Stimulated activated CD8-positive, alpha-beta memory T cell treated with anti-CD3 and anti-CD28 coated beads, Interleukin-15, amount 100 ng/mL, for 24 hours (primary cell): Measurements from ENCODE around the gene SLC25A10.

Experiments
- DNase-seq: peaks from one replicate; pipeline ENCODE4 v3.0.0-alpha.2; 2020; ENCODE audit warnings: low read depth

SLC25A10 gene

GRCh38 chr17:81687770-81688541 lies 24.1 kb upstream of the SLC25A10 start:
- DNase-seq: no peak

- DNase-seq: no peak
Observed at GRCh38 chr17:81688616-81689015, 23.5 kb upstream of the SLC25A10 start.

GRCh38 chr17:81690066-81690465 lies 22.0 kb upstream of the SLC25A10 start:
- no peak for DNase-seq

DNA sequence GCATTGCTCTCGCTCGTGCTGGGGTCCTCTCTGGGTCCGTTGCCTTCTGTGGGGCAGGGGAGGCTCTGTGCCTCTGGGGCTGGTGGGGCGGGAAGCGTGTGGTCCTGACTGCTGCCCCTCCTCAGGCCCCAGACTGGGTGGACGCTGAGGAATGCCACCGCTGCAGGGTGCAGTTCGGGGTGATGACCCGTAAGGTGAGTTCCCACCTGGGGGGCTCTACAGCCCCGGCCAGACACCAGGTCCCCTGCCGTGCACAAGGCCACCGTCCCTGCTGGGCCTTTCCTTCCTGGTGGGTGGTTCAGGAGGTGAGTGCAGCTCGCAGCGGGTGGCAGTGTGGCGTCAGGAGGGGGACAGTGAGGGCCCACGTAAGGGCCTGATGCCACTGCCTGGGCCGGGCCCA lies 21.5 kb upstream of the SLC25A10 start:
- no peak for DNase-seq

GRCh38 chr17:81691196-81691595 lies 20.9 kb upstream of the SLC25A10 start:
- no peak for DNase-seq

GRCh38 chr17:81691608-81692007 lies 20.5 kb upstream of the SLC25A10 start:
- no peak for DNase-seq

DNA sequence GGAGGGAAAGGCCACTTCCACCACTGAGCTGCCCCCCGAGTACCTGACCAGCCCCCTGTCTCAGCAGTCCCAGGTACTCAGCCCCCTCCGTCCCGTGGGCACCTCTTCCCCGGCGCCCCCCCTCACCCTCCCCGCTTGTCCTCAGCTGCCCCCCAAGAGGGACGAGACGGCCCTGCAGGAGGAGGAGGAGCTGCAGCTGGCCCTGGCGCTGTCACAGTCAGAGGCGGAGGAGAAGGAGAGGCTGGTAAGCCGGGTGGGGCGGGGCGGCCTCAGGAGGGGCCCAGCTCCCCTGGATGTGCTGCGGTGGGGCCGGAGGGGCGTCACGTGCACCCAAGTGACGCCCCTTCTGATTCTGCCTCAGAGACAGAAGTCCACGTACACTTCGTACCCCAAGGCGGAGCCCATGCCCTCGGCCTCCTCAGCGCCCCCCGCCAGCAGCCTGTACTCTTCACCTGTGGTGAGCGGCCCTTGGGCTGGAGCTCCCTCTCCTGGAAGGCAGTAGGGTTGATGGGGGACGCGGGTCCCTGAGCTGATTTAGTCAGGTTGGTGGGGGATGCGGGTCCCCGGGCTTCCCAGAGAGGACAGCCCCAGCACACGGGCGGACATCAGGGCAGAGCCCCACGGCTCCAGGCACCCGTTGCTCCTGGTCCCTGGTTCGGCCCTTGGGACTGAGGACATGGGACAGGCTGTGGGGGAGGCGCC lies 18.4 kb upstream of the SLC25A10 start:
- DNase-seq: no peak

- DNase-seq: no peak
Observed at GRCh38 chr17:81694810-81695209, 17.3 kb upstream of the SLC25A10 start.

DNA sequence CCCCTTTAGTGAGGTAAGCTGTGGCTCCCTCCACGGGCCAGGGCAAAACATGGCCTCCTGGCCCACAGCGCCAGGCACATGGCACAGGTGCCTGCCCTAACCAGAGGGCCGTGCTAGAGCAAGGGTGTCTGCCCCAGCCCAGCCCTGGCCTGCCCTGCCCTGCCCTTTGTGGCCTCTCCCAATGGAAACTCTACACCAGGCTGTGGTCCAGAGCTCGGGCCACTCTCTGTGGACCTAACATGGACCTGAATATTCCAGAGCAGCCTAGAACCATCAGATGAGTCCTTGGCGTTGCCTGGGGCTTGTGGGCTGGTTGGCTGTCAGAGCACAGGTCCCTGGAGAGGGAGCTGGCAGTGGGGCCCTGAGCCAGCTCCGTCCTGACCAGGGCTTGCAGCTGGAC lies 16.9 kb upstream of the SLC25A10 start:
- no peak for DNase-seq

GRCh38 chr17:81695801-81696200 lies 16.3 kb upstream of the SLC25A10 start:
- DNase-seq: no peak

DNA sequence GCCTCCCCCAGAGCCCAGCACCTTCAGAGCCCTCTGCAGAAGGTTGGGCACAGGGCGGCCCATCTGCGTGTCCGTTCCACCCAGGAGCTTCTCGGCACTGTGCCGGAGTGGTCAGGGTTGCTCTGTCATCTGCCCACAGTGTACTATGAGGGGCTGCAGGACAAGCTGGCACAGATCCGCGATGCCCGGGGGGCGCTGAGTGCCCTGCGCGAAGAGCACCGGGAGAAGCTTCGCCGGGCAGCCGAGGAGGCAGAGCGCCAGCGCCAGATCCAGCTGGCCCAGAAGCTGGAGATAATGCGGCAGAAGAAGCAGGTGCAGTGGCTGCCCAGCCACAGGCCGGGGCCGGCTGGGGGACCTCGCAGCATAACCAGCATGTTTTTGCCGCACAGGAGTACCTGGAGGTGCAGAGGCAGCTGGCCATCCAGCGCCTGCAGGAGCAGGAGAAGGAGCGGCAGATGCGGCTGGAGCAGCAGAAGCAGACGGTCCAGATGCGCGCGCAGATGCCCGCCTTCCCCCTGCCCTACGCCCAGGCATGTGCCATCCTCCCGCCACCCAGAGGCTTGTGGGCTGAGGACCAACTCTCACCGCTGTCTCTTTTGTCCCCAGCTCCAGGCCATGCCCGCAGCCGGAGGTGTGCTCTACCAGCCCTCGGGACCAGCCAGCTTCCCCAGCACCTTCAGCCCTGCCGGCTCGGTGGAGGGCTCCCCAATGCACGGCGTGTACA lies 15.7 kb upstream of the SLC25A10 start:
- DNase-seq: no peak

DNA sequence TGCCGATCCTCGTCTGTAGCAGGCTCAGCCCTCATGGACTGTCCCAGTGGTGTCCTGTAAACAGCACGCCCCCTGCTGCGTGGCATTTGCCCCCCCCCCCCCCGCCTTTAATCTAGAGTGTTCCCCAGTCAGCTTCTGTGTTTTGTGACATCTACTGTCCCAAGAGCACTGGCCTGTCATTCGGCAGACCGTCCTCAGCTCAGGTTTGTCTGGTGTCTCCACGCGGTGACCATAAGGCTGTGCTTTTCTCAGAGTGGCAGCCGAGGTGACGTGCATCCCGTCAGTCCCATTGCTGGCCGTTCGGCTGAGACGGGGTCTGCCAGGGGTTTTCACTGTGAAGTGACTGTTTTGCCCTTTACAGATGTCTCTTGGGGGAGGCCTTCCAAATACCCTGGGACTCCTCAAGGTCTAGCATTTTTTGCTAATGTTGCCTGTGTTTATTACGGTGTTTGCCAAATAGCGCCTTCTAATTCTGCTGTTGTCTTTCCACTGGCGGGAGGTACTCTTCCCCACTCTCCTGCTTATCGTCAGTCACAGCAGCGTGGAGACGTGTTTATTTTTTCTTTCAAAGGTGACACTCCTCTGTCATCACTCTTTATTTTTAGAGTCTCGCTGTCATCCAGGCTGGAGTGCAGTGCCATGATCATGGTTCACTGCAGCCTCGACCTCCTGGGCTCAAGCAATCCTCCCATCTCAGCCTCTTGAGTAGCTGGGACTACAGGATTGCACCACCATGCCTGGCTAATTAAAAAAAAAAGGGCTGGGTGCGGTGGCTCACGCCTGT lies 14.6 kb upstream of the SLC25A10 start:
- DNase-seq: no peak

GRCh38 chr17:81700353-81701287 lies 11.5 kb upstream of the SLC25A10 start:
- DNase-seq: no peak

DNA sequence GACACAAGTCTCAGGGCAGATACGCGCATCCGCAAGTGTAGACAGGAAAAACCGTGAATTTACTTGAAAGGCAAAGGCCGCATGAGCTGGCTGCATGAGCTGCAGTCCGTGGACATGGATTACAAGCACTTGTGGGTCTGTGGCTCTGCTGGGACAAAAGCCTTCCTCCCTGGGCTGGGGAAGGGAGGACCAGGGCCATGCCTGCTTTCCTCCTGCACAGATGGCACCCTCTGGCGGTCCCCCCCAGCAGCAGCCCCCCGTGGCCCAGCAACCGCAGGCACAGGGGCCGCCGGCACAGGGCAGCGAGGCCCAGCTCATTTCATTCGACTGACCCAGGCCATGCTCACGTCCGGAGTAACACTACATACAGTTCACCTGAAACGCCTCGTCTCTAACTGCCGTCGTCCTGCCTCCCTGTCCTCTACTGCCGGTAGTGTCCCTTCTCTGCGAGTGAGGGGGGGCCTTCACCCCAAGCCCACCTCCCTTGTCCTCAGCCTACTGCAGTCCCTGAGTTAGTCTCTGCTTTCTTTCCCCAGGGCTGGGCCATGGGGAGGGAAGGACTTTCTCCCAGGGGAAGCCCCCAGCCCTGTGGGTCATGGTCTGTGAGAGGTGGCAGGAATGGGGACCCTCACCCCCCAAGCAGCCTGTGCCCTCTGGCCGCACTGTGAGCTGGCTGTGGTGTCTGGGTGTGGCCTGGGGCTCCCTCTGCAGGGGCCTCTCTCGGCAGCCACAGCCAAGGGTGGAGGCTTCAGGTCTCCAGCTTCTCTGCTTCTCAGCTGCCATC lies 10.6 kb upstream of the SLC25A10 start:
- no peak for DNase-seq

GRCh38 chr17:81702934-81703746 lies 8.9 kb upstream of the SLC25A10 start, which contains the start of gene MRPL12:
TSS of gene MRPL12 (plus strand) at chr17:81703367. CDS start at chr17:81703502, 135 bp downstream.
- peak; percentile 83 for DNase-seq

GRCh38 chr17:81703747-81704654 lies 8.1 kb upstream of the SLC25A10 start:
- no peak for DNase-seq

- DNase-seq: no peak
Observed at GRCh38 chr17:81705518-81706231, 6.4 kb upstream of the SLC25A10 start.

- DNase-seq: no peak
Observed at GRCh38 chr17:81706232-81706611, 5.9 kb upstream of the SLC25A10 start.
